GM18517 (cell line): Measurements from ENCODE around the gene CNPY4.
A peak's percentile ranks its signal among the peaks of the same experiment; 100 is the strongest.
"Not testable (repeated sequence)": the region's sequence is repeated elsewhere in the genome, so short reads cannot be mapped to it uniquely, and the experiment has no call there.

Source experiments
- ATAC-seq: cut with Tn5 transposase; IDR thresholded peaks from one replicate; pipeline ENCODE4 v1.9.1; 2021; ENCODE audit warnings: mild to moderate bottlenecking, moderate library complexity; ENCODE audit not compliant: unreplicated experiment

CNPY4 gene

GRCh38 chr7:100146350-100146749 lies 26.9 kb downstream of the CNPY4 start:
- ATAC-seq = not testable (repeated sequence)

- no peak for ATAC-seq
Measured at GRCh38 chr7:100147278-100147677, 27.8 kb downstream of the CNPY4 start.

- no peak for ATAC-seq
Measured at GRCh38 chr7:100148225-100148558, 28.8 kb downstream of the CNPY4 start.

- peak; percentile 98 for ATAC-seq
Measured at GRCh38 chr7:100148559-100149328, 29.3 kb downstream of the CNPY4 start, which contains the start of gene LAMTOR4. Gene LAMTOR4, plus strand, starts transcription at chr7:100148918. Its CDS starts 55 bp downstream, at chr7:100148973.

GRCh38 chr7:100152404-100152803 lies 33.0 kb downstream of the CNPY4 start:
- ATAC-seq = no peak

- ATAC-seq = no peak
Measured at GRCh38 chr7:100152937-100153666, 33.7 kb downstream of the CNPY4 start.

- ATAC-seq = no peak
Measured at GRCh38 chr7:100153708-100154535, 34.5 kb downstream of the CNPY4 start.

GRCh38 chr7:100154651-100155491 lies 35.4 kb downstream of the CNPY4 start:
- ATAC-seq = no peak

GRCh38 chr7:100155553-100156317 lies 36.3 kb downstream of the CNPY4 start:
- ATAC-seq = no peak

GRCh38 chr7:100156331-100157068 lies 37.1 kb downstream of the CNPY4 start:
- no peak for ATAC-seq

- no peak for ATAC-seq
Measured at GRCh38 chr7:100157069-100157333, 37.6 kb downstream of the CNPY4 start.

- ATAC-seq = no peak
Measured at GRCh38 chr7:100157334-100158228, 38.1 kb downstream of the CNPY4 start.

GRCh38 chr7:100158229-100159098 lies 39.0 kb downstream of the CNPY4 start, which contains the start of gene TRAPPC14:
Gene TRAPPC14, minus strand, starts transcription at chr7:100158723. Its CDS starts 224 bp downstream, at chr7:100158499.
- ATAC-seq = peak; percentile 70

GRCh38 chr7:100159099-100159623 lies 39.7 kb downstream of the CNPY4 start:
- no peak for ATAC-seq

- no peak for ATAC-seq
Measured at GRCh38 chr7:100160067-100160466, 40.6 kb downstream of the CNPY4 start.

GRCh38 chr7:100163006-100163531 lies 43.6 kb downstream of the CNPY4 start:
- no peak for ATAC-seq

- ATAC-seq = no peak
Measured at GRCh38 chr7:100163871-100164270, 44.4 kb downstream of the CNPY4 start.
